ENCODE measurements around the gene SLC34A1.

- no peak for TF ChIP-seq CTCF (IDR thresholded peaks at IDR 0.05)
- TF ChIP-seq POLR2A (IDR thresholded peaks at IDR 0.05), result no peak
Measured at GRCh38 chr5:177423671-177424070, 39.4 kb downstream of the SLC34A1 start.
